Kasumi-1 (cell line): ENCODE data around the gene SARDH.
A peak's percentile ranks its signal among the peaks of the same experiment; 100 is the strongest.

Source experiments
- DNase-seq, 2 experiments: peaks; one replicate each; lab custom pipeline; 2025; lab: John Stamatoyannopoulos, UW

Gene SARDH

DNA sequence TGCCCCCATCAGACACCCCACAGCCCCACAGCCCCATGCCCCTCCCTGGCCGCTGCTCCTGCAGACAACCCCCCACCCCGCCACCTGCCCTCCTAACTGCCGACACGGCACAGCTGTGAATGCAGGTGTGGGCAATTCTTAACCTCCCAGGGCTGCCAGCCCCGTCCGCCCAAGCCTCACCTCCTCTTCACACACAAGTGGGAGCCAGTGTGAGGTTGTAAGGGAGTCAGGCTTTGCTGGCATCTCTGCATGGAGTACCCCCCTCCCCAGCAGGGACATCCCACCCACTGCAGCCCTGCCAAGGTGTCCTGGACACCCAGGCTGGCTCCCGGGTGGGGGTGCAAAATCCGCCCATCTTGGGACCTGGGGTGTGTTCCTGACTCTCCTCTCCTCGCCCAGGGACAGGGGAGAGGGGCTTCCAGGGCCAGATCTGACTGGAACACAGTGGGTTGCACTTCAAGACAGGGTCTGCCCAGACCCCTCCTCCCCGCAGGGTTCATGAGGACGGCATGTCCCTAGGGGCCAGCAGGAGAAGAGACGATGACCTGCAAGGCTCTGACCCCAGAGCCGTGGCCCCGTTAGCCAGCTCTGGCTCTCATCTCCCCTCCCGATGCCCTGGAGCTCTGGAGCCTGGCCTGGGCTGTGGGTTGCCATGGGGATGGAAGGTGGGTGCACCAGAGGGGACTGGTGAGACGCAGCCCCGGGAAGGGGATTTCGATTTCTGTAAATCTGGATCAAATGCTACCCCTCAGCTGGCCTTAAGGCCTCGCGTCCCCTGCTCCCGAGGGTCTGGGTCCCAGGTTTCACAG lies 34.4 kb downstream of the SARDH start:
- DNase-seq, result no peak

DNA sequence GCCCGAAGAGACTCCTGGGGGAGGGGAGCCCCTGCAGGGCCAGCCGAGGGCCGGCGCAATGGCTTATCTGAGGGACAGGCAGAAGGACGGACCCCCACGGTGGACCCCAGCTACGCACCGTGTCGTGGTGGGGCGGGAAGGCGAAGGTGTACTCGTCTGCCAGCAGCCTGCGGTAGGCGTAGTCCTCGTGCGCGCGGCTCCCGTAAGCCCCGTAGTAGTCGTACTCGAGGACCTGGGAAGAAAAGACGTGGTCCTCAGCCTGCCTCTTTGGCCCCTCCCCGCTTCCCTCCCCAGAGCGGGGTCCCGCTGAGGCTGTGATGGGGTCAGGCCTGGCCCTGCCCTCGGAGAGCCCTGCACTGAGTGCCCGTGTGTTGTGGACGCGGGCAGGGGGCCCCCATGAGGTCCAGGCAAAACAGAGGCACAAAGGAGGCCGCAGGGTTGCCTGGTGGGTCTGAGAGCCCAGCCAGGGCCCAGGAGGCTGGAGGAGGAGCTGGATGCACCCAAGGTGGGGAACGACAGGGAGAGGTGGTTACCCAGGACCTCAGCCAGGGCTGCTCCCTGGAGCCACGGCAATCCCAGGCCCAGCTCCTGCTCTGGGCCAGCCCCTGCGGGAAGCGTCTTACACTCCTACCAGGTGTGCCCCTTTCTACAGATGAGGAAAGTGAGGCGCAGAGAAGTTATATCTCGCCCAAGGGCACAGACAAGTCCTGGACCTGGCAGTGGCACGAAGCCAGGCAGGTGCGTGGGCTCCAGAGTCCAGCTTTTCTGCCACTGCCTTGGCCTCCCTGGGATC lies 35.2 kb downstream of the SARDH start:
- DNase-seq, result no peak

DNA sequence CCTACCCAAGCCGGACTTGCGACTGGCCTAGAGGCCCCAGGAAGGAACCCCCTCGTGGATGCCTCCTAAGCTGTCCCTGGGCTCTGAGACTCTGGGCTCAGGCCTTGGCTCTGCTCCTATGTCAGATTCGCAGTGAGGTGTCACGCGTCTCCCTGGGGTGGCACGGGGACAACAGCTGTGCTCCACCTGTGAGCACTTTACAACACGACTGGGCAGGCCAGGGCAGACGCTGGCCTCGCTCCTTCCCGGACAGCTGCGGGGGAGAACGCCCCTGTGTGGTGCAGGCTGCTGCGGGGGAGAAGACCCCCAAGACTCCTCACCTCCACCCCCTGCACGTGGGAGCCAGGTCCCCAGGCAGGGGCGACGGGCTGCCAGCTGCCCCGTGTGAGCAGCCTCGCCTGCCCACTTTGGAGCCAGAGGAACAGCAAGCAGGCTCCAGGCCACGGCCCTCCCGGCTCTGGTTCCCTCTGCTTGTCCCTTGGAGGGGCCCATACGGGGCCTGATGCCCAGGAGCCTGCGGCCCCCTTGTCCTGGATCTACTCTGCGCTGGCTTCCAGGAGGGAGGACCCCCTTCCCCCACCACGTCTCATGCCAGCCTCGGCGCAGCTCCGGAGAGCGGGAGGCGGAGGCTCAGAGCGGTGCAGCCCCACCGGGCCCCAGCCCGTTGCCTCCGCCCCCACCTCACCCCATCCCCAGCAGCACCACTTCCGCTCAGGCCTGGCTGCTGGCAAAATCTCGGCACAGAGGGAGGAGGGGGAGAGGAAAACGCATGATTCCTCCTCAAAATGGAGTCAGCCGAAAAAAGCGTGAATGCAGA lies 36.0 kb downstream of the SARDH start:
- DNase-seq, result peak; percentile 5 to 27

DNA sequence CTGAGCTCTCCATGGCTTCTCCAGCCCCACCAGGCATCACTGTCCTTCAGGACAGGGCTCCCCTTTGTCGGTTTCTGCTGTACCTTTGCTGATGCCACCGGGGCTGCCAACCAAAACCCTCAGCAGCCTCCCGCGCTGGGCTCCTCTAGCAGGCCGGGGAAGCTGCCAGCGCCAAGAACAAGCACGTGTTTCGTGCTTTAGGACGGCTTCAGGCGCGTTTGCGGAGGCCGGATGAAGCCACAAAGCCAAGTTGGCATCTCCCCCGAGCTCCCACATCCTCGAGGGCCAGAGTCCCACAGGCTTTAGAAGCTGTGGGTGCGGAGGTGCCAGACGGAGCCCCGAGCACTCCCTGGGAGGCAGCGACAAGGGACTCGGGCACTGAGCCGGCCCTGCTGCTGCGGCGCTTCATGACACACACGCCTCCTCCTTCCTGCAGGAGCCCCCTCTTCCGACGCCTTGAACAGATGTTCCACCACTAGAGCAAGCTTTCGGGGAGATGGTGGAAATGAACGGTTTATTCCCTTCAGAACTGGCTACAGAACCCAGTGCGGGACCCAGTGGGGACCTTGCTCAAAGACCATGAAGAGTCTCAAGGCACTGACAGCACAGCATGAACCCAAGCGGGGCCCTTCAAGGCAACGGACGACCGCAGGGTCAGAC lies 36.7 kb downstream of the SARDH start:
- DNase-seq, result peak; percentile 8 to 25

DNA sequence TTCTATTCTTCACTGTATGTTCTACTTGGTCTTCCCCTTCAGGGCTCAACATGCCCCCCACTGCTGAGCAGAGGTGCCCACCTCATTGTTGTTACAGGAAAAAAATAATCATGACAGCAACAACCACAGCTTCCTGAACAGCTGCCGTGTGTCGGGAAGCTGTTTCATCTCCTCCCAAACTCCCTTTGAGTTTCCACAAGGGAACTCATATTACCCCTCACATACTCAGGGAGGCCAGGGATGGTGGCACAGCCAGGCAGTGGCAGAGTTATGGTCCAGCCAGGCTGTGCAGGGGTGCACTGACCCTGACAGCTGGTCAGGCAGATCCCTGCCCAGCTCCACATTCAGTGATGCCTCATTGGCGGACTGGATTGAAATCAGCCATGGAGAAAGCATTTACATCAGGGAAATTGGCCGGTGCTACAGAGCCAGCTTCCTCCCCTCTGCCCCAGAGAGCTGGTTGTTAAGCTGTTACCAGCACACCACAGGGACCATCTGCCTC lies 37.3 kb downstream of the SARDH start:
- DNase-seq, result no peak

DNA sequence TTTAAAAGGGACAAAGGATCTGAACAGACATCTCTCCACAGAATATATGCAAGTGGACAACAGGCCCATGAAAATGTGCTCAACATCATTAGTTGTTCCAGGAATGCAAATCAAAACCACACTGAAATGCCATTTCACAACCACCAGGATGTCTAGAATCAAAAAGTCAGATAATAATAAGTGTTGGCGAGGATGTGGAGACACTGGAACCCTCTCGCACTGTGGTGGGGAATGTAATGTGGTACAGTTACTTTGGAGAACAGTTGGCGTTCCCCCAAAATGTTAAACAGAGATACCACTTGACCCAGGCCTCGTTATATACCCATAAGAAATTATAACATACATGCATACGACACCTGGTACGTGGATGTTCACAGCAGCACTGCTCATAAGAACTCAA lies 38.6 kb downstream of the SARDH start:
- DNase-seq, result no peak

DNA sequence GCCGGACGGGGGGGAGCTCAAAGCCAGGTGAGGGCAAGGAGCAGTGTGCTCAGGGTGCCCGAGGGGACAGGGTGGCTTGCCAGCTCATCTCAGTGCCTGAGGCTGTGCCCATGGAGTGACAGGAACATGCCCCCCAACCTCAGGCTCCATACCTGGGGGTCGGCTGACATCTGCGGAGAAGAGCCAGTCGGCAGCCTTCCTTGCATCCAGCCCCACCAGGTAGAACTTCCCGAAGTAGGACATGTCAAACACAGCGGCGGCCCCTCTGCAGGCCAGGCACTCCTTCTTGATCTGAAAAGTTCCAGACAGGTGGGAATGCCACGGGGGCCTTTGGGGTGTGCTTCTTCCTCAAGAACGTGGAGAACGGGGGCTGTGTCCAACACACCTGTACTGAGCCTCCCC lies 42.1 kb downstream of the SARDH start:
- no peak for DNase-seq

DNA sequence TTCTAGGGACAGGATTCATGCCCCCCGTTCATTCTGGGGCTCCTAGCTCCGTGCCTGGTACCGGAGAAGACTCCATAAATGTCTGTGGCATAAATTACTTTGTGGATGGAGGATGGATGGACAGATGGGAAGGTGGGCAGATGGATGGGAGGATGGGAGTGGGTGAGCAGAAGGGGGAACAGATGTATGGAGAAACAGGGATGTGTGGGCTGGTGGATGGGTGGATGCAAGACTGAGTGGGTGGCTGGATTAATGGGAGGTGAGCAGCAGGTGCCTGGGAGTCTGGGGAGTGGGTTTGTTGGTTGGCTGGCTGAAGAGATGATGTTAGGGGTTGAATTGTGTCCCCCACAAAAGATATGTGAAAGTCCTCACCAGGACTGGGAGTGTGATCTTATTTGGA lies 43.5 kb downstream of the SARDH start:
- no peak for DNase-seq

DNA sequence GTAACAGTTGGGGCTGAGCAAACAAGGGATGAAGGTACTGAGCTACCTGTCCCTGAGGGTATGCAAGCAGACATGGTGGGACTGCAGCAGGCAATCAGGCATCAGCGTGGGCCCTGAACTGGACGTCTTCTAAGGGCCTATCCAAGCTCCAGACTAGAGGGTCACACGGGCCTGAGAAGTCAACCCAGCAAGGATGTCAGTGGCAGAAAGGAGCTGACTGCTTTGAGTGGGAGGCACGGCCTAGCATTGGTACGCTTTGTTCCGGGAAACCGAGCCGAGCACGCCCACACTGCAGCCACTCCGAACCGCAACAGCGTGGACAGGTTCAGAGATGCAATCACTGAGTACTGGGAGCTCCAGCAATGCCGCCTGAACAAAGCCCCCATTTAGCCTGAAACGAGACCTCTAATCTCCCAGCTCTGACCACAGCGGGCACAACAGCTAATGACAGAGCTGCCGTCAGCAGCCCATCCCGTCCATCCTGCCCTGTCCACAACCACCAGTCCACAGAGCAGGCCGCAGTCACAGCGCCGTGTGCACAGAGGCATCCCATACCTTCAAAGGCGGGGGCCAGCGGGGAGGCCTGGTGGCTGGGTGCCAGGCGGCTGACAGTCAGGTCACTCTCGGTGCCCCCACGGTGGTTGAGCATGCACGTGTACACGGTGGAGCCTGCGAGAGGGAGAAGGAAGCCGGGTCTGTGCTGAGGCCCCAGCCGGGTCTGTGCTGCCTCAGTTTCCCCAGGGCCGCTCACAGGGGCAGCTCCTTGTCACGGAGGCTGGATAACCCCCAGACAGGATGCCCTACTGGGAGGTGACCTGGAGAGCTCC lies 44.2 kb downstream of the SARDH start:
- DNase-seq, result no peak

DNA sequence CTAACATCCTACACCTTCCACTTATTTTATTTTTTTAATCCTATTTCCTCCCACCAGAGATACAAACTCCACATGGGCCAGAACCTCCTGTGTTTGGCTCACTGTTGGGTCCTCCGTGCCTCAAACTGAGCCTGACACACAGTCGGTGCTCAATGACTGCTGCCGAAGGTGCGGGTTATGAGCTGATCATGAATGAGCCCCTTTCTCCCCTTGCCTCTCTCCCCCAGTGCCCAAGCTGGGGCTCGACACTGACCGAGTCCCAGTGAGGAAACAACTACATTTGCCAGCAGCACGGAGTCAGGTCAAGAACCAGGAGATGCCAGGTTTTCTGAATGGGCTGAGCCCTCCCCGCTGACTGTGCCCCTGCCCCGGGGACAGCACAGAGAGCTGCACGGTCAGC lies 45.0 kb downstream of the SARDH start:
- DNase-seq, result no peak

DNA sequence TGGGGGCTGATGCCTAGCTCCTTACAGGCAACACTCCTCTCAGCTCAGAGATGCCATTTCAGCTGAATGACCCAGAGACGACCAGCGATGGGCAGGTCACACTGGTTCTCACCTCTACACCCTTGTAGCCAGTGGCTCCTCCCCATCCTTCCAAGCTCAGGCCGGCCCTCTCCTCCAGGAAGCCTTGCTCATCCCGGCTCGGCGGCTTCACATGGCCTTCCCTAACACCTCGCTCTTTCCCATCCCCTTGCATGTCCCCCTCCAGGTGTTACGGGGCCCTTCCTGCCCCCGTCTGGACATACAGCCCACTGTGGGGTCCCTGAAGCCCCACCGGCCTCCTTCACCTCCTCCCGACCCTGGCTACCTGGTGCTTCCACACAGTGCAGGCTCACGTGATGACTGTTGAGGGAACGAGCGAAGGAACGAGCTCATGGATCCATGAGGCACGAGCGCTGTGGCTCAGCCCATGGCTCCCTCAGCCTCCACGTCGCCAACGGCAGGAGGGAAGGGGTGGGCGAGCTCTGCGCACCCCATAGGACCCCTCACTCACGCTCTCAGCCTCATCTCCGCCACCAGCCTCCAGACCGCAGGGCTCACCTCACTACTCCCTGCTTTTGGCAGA lies 45.7 kb downstream of the SARDH start:
- no peak for DNase-seq

DNA sequence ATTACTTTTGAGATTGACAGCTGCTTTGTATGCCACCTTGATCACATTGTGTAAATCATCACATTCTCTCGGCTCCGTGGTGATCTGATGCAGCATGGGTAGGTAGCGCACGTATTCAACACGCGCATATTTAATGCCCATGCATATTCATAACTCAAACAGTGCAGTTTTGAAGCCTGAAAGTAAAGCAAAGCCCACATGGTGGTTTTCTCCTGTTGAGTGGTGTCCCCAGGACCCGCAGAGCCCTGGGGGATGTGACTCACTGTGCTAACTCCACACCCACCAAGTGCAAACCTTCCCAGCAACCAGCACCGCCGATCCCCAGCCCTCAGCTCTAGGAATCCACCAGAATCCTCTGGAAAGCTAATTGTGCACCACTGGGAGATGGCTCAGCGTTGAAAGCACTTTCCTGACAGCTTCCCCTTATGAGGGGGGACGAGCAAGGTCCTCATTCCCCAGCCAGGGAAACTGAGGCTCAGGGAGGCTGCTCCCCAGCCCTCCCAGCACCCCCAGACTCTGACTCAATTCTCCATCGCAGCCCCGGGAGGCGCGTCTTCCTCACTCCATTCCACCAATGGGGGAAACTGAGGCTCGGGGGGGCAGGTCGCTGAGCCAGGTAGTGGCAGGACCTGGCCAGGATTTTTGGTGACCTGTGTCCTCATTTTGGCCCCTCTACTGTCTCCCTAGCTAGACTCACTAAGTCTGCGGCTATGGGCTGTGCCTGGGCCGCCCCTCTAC lies 46.4 kb downstream of the SARDH start:
- no peak for DNase-seq

DNA sequence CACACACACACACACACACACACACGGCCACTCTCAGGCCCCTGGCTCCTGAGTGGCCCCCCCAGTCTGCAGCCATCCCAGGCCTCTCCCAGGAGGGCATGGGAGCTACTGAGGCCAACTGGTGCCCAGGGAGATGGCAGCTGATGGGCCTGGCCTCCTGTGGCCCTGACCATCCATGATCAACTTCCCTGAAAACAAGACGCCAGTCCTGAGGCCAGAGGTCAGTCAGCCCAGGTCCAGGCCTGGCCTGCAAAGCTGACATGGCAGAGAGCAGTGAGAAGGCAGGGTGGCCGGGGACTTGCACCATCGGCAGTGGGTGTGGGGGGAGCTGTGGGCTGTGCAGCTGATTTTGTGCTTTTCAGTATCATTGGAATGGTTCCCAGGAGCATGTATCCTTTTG lies 47.0 kb downstream of the SARDH start:
- DNase-seq, result no peak

DNA sequence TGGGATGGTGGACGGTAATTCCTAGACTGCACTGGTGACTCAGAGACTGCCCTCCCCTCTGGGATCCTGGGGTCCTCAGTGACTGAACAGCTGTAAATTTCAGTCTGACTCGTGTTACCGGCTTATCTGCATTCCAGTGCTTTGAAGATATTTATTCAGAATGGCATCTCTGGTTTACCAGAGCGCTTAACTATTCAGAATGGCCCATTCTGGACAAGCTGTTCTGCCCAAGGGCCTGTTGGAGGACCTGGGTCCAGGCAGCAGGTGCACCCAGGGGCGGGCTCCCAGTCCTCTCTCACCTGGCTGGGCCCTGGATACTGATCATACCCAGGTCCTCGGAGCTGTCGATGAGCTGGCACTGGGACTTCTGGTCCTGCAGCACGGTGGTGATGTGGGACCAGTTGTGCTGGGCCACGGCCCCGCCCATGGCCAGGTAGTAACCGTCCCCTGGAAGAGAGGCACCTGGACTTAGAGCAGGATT lies 48.0 kb downstream of the SARDH start:
- no peak for DNase-seq

DNA sequence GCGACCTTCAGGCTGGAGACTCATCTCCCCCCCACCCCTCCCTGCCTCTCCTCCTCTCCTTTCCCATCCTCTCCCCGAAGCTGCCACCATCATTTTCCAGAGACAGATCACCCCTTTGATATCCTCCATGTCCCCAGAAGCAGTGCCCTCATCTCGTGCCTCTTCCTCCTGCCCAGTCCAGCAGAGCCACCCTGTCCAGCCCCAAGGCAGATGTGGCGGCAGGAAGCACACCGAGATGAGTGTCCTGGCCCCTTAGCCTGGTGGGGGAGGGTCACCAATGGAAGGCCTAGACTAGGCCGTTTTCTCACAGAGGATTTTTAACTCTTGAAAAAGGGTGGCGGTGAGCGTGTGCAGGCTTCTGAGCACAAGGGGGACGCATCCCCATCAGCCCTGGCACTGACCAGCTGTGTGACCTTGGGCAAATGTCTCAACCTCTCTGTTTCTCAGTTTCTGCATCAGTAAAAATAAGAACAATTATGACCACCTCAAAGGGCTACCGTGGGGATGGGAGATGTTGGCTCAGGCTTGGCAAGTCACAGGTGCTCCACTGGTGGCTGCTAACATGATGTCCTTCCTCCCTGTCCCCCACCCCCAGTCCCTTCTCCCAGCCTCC lies 48.9 kb downstream of the SARDH start:
- DNase-seq, result no peak

DNA sequence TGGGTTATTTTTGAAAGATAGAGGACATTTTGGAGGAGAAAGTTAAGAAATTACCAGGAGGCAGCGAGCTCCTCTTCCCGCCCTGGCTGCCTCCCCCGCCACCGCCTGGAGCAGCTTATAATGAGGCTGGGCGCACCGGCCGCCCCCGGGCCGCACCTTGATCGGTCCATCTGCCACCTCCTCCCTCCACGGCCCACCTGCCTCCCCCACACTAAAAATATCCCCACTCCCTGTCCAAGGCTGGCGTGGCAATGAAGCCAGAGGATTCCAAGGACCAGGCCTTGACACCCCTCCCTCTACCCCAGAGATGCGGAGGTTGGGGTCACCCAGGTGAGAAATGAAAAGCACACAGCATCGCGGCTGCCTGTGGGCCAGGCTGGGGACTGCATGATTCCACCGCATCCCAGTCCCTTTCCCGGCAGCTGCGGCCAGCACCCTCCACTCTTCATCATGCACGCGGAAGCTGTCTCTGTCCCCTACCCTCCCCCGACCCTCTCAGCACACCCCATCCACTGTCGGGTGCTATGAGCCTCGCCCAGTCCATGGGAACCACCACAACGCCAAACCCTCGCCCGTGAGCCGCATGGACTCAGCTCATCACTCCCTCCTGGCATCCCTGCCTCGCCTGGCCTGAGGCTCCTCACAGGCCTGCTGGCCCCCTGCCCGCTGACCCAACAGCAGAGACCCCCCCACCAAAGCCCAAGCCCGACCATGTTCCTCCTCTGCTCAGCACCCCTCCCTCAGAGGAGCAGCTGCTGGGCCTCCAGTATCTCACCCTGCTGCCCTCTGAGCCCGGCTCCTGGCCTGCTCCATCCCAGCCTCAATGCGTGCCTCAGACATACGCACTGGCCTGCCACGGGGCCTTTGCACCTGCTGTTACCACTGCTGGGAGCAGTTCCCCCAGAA lies 50.0 kb downstream of the SARDH start:
- DNase-seq, result no peak

DNA sequence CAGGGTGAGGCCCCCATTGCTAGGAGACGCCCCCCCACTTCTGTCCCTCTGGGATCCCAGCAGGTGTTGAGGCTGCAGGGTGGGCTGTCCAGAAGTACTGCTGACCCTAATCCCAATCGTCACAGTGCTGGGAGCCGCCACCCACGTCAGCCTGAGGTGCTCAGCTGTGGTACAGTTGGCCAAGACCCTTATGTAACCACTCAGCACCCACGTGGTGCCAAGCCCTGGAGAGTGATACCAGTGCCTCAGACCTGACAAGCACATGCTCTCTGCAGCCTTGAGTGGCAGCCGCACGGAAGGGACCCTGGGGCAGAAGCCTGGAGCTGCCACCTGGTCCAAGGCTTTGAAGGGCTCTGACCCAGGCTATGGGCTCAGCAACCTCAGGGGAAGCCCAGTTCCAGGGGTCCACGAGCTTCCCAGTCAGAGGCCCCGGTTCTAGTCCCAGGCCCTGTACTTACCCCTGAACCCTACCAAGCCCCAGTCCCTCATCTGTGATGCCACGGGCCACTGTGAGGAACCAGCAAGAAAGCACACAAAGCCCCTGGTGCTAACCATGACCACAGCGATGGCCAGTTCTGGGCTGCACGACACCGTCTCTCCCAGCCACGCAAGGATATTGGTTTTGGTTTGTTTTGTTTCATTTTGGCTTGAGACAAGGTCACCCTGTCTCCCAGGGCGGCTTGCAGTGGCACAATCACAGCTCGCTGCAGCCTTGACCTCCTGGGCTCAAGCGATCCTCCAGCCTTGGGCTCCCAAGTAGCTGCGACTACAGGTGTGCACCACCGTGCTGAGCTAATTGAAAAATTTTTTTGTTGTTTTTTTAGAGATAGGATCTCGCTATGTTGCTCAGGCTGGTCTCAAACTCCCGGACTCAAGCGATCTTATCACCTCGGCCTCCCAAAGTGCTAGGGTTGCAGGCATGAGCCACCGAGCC lies 51.2 kb downstream of the SARDH start:
- no peak for DNase-seq
